GM18519 (cell line): ENCODE results near the gene HUWE1.

ENCODE experiments used
- ATAC-seq: cut with Tn5 transposase; IDR thresholded peaks from one replicate; pipeline ENCODE4 v1.9.1; 2021; ENCODE audit warnings: mild to moderate bottlenecking, moderate library complexity; ENCODE audit not compliant: unreplicated experiment, low FRiP score

Gene HUWE1

DNA sequence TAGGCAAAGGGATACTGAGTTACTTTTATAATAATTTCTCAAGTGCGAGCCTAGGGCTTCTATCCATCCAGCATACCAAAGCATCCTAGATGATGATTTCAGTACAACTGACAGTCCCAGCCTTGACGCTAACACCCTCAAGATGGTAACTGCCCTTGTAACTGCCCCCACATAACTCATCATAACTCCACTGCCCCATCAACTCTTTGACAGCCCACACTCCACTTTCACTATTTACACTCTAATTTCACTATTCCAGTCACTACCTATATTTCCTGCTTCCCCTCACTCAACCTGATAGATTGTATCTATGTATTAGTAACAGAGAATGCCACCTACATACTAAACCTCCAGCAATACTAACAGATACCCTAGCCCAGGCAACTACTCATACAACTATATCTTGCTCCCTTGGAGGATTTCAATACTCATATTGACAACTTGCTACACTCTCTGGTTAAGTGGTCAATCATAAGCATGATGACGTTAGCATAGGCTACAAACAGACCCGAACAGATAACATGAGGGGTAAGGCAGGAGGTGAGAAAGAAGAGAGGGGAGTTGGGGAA, 65.0 kb downstream of the HUWE1 start:
- no peak for ATAC-seq

DNA sequence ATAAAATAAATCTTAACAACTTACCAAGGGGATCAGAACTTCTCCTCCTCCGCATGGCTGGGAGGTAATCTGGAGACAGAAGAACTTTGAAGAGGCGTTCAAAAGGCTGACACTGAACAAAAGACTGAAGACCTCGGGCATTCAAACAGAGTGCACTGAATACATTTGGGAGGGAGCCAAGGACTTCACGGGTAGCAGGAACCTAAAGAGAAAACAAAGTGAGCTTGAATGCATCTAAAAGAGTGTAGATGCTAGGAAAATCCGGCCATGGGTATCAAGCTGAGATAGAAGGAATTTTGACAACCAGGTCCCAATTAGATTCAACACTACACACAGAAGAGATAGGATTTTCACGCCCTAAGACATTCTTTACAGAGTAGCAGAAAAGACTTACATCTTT, 69.6 kb downstream of the HUWE1 start:
- ATAC-seq: no peak

DNA sequence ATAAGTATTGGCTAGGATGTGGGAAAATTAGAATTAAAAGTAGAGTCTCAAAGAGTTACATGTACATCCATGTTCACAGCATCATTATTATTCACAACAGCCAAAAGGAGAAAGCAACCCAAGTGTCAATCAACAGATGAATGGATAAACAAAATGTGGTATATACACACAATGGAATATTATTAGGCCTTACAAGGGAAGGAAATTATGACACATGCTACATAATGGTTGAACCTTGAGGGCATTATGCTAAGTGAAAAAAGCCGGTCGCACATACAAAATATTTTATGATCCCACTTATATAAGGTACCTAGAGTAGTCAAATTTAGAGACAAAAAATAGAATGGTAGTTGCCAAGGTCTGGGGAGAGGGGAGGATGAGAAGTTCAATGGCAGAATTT, 80.1 kb downstream of the HUWE1 start:
- ATAC-seq: no peak

- no peak for ATAC-seq
These were observed 81.5 kb downstream of the HUWE1 start for GRCh38 chrX:53605004-53605403.

- ATAC-seq: no peak
These were observed 86.6 kb downstream of the HUWE1 start for GRCh38 chrX:53599781-53600396.

- no peak for ATAC-seq
These were observed 88.3 kb downstream of the HUWE1 start for GRCh38 chrX:53598169-53598568.

GRCh38 chrX:53595266-53595810, 91.2 kb downstream of the HUWE1 start:
- ATAC-seq: no peak

GRCh38 chrX:53594354-53594753, 92.2 kb downstream of the HUWE1 start:
- ATAC-seq: no peak

GRCh38 chrX:53587795-53588420, 98.6 kb downstream of the HUWE1 start:
- ATAC-seq: no peak

- no peak for ATAC-seq
These were observed 101.6 kb downstream of the HUWE1 start for GRCh38 chrX:53584891-53585290.

DNA sequence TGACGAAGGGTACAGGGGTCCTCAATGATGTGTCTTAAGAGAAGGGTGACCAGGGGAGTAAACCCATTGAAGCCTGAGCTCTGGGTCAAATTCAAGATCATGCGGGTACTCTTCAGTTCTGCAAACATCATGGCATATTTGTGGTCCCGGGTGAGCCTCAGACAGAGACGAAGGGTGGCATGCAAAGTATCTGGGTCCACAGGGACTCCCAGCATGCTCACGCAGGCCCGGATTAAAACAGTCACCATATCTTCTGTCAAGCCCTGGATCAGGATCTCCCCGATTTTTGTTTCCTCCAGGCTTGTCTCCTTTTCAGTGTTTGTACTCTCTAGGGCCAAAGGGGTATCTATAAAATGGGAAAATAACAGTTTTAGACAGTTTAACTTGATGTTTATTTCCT, 102.9 kb downstream of the HUWE1 start:
- no peak for ATAC-seq

DNA sequence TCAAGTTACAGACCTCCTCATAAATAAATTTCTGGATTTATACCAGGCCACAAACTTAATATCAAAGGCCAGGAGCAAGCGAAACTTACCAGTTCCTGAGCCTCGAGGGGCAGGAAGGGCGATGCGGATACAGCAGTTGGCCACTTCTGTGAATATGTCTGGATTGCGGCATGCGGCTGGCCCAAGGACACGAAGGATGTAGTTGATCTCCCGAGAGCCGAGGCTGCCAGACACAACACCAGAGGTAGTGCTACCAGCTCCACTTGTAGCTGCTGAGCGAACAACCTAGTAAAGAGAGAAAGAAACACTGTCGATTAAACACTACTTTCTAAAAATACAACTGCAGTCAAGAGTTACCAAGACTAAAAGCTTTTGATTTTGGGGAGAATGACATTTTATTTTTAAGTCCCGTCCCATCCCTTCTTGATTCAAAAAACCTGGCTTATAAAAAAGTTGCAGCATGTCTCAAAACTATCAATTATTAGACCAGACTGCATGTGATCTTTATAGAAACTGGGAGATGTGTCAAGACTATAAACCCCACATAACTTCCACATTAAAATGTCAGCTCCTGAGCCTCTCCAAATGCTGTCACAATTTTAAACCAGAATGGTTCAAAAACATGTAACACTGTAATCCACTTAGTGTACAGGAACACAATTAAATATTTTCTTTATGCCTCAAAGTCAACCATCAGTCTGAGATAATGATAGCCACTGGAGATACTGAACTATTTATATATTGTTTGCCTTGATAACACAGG, 105.6 kb downstream of the HUWE1 start:
- ATAC-seq: no peak

GRCh38 chrX:53571494-53571893, 115.0 kb downstream of the HUWE1 start:
- ATAC-seq: no peak

DNA sequence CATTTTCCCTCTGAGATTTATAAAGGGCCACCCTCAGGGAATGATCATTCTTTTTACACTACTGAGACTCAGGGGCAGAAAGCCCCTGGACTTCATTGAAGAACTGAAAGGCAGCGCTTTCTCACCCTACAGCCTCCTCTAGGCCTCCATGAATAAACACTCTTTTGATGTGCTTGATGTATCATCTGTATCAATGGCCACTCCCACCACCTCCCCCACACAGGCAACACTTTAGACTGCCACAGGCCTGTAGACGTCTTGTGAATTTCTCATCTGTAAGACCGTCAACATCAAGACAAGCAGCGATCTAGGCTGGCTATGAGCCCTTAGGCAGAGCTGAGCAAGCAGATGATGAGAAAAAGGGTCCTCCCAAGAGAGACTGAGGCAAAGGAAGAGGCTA, 123.2 kb downstream of the HUWE1 start:
- ATAC-seq: no peak

- ATAC-seq: no peak
These were observed 124.6 kb downstream of the HUWE1 start for GRCh38 chrX:53561912-53562311.

- ATAC-seq: no peak
These were observed 127.9 kb downstream of the HUWE1 start for GRCh38 chrX:53558646-53559045.

DNA sequence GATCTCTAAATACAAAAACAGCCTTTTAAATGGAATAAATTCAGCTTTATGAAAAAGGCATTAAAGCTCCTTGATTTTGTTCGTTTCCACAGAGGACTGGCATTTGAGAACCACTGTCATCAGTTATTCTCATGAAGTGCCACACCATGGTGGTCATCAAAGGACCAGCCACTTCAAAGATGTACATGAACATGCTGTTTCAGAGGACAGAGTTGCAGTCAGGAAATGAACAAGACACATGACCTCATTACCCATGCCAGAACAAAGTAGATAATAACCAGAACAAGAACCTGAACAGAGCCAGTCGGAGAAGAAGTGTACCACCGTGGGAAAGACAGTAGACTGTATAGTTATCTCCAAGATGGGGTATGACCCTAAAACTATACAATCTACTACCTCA, 129.7 kb downstream of the HUWE1 start:
- ATAC-seq: no peak

- ATAC-seq: no peak
These were observed 135.6 kb downstream of the HUWE1 start for GRCh38 chrX:53550756-53551463.

DNA sequence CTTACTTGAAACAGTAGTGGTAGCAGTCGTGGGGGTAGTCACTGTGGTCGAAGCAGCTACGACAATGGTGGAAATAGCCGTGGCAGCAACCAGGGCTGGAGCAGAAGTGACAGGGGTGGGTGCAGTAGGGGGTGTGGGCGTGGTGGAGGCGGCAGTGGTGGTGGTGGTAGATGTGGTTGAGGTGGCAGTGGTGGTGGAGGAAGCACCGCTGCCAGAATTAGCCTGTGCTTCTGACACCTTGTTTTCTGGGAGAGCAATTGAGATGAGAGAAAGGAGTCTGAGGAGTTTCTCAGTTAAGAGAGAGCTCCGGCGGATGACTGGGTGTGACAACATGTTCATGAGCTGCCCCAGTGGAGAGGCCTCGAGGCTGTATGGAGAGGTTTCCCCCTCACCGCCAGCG, 138.9 kb downstream of the HUWE1 start:
- ATAC-seq: no peak

DNA sequence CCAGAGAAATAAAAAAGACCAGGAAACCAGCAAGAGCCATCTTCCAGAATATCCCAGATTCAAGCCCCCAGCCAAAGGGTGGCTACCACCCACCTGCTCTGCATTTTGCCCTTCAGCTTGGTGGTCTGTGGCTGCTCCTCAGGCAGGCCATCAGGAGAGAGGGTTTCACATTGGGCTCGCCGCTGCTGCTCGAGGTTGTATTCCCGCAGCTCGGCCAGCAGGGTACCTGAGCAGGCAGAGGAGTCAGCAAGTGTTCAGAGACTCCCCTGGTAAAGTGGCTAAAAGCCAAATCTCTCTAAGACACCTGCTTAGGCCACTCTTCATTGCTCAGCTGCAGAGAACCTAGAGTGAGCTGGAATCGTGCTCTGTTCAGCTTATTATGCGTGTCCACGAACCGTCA, 141.6 kb downstream of the HUWE1 start:
- no peak for ATAC-seq

- ATAC-seq: no peak
These were observed 147.7 kb downstream of the HUWE1 start for GRCh38 chrX:53538781-53539180.
